ENCODE results near the gene AAK1.

The AAK1 gene

DNA sequence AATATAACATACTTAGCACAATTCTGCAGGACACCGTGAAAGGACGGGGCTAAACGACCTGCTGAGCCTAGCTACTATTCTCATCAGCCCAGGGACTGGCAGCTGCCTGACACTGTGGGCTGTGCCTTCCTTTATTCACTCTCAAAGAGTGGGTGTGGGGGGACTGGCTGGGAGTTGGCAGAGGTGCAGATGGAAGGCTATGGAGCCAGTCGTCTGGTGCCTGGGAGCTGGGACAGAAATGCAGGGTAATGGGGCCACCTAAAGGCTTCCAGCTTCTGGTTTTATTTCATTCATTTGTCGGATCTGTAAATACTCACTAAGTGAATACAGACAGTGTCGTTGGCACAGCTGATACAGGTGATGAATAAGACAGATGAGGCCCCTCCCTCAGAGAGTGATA lies 150.3 kb downstream of the AAK1 start:
- no peak overlapping the region for H3K4me3 ChIP-seq (ENCODE audit: low read depth, low read length)
- TF ChIP-seq, protein P1, sequence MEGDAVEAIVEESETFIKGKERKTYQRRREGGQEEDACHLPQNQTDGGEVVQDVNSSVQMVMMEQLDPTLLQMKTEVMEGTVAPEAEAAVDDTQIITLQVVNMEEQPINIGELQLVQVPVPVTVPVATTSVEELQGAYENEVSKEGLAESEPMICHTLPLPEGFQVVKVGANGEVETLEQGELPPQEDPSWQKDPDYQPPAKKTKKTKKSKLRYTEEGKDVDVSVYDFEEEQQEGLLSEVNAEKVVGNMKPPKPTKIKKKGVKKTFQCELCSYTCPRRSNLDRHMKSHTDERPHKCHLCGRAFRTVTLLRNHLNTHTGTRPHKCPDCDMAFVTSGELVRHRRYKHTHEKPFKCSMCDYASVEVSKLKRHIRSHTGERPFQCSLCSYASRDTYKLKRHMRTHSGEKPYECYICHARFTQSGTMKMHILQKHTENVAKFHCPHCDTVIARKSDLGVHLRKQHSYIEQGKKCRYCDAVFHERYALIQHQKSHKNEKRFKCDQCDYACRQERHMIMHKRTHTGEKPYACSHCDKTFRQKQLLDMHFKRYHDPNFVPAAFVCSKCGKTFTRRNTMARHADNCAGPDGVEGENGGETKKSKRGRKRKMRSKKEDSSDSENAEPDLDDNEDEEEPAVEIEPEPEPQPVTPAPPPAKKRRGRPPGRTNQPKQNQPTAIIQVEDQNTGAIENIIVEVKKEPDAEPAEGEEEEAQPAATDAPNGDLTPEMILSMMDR (IDR thresholded peaks at IDR 0.05; ENCODE audit: borderline replicate concordance, insufficient read depth, low read depth, low read length), result no peak

DNA sequence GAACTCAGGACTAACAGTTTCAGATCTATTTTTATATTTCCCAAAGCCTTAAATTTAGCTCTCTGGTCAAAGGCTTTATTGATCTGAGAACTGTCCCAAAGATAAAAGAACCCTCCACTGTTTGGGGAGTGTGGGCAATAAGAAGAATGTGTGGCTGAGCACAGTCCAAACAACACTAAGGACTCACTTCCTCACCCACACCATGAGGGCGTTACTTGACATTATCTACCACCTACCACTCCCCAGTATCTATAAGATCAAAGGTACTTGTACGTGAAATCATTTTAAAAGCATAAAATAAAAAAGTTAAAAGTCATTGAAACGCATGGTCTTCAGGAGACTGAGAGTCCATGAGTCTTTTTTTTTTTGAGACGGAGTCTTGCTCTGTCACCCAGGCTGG lies 151.7 kb downstream of the AAK1 start:
- H3K4me3 ChIP-seq (ENCODE audit: low read depth, low read length), result no peak overlapping the region
- TF ChIP-seq, protein P1 (IDR thresholded peaks at IDR 0.05; ENCODE audit: borderline replicate concordance, insufficient read depth, low read depth, low read length), result no peak

DNA sequence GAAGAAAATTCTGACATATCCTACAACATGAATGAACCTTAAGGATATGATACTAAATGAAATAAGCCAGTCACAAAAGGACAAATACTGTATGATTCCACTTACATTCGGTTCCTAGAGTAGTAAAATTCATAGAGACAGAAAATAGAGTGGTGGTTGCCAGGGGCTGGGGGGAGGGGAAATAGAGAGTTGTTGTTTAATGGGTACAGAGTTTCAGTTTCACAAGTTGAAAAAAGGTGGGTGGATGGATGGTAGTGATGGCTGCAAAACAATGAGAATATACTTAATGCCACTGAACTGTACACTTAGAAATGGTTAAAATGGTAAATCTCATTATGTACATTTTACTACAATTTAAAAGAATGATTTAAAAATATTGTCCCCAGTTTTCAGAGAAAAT lies 153.1 kb downstream of the AAK1 start:
- TF ChIP-seq, protein P1 (IDR thresholded peaks at IDR 0.05; ENCODE audit: borderline replicate concordance, insufficient read depth, low read depth, low read length), result no peak
- no peak overlapping the region for H3K4me3 ChIP-seq (ENCODE audit: low read depth, low read length)

DNA sequence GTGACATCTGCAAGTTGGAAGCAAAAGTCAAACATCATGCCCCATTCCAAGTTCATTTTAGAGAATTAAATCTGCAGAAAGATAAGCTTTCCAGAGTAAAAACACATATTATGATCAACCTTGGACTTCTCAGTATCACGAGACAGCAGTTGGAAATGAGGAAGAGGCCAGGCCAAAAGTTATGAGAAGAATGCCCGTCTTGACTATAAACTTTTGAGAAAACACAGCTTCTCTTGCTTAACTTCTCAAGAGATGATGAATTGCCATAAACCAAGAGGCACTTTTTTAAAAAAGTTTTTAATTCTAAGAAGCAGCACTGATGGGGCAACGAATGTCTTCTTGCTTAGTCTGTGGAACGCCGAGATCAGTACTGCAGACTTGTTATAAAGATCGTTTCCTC lies 153.7 kb downstream of the AAK1 start:
- TF ChIP-seq, protein P1 (IDR thresholded peaks at IDR 0.05; ENCODE audit: borderline replicate concordance, insufficient read depth, low read depth, low read length), result no peak
- no peak overlapping the region for H3K4me3 ChIP-seq (ENCODE audit: low read depth, low read length)

DNA sequence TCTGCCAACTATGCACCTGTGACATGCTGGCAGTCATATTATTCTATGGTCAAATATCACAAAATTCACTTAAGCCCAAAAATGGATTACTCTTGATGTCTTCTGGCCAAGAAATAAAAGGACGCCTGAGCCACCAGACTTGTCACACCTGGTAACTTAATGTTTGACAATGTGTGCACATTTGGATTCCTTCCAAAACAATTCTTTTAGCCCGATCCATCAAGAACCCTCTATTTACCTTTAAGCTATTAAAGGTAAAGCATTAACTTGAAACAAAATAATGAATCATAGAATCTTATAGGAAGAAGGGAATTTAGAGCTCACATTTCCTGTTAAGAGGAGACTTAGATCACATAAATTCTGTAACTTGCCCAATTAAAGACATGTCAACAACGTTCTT lies 159.8 kb downstream of the AAK1 start:
- TF ChIP-seq, protein P1 (IDR thresholded peaks at IDR 0.05; ENCODE audit: borderline replicate concordance, insufficient read depth, low read depth, low read length), result no peak
- H3K4me3 ChIP-seq (ENCODE audit: low read depth, low read length), result no peak overlapping the region

DNA sequence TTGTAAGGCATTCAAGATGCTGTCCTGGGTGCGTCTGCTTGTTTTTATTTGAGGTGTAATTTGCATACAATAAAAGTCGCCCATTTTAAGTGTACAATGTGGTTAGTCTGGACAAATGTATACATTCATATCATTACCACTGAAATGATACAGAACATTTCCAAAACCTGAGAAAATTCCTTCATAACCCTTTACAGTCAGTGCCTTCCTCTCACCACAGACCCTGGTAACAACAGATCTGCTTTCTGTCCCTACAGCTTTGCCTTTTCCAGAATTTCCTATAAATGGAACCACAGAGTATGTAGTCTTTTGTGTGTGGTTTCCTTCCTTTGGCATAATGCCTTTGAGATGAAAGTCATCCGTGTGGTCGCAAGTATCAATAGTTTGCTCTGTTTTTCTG lies 160.5 kb downstream of the AAK1 start:
- no peak overlapping the region for H3K4me3 ChIP-seq (ENCODE audit: low read depth, low read length)
- TF ChIP-seq, protein P1 (IDR thresholded peaks at IDR 0.05; ENCODE audit: borderline replicate concordance, insufficient read depth, low read depth, low read length), result no peak

DNA sequence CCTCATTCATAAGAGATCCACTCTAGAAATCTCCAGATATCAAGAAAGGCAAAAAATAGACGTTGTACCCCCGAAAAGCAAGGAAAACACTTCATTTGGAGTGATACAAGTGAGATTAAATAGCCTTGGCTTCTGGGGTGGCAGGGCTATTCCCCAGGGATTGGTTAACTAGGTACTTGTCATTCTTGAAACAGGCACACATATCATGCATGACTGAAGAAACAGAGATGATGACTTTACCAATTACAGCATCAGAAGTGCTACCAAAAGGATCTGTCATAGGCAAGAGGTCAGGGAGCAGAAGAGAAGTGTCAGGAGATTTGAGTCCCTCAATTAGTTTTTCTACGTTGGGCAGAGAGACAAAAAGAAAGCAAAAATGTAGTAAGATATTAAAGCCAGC lies 161.1 kb downstream of the AAK1 start:
- TF ChIP-seq, protein P1 (IDR thresholded peaks at IDR 0.05; ENCODE audit: borderline replicate concordance, insufficient read depth, low read depth, low read length), result no peak
- H3K4me3 ChIP-seq (ENCODE audit: low read depth, low read length), result no peak overlapping the region

Measured in GM12875 (cell line).